ENCODE results near the gene IFT122. TPM values are rescaled to one million over a fixed set of nuclear protein-coding genes. Genes with fewer than 3 reads are reported as not detected.

IFT122 gene
- total RNA-seq, 3 donors from 2014 or later: 43.2 to 60.6 (median 45.8) TPM

- TF ChIP-seq POLR2AphosphoS5 (IDR thresholded peaks at IDR 0.05): no peak
- intact Hi-C loops (cut with DNase I; ENCODE audit: low total_unique reads): no loop called here
Measured at GRCh38 chr3:129445471-129445870, 5.4 kb downstream of the IFT122 start.

GRCh38 chr3:129446926-129447325, 6.9 kb downstream of the IFT122 start:
- H3K27me3 ChIP-seq: no peaks in the 10 kb centered on the region
- no peaks in the 10 kb centered on the region for H3K9me3 ChIP-seq
- intact Hi-C loops (cut with DNase I; ENCODE audit: low total_unique reads): no loop called here

More at GRCh38 chr3:129445471-129445870, 5.4 kb downstream of the IFT122 start:
- Histone ChIP-seq H3K4me3 (no peak overlapping the region), H3K9me3 (no peaks in the 10 kb centered on the region), H3K27ac (no peak overlapping the region), H3K4me1 (peaks cover 0 to 20% of the 10 kb centered on the region in 2 donors), H3K36me3 (no peaks in the 10 kb centered on the region), H3K27me3 (no peaks in the 10 kb centered on the region)
- DNase-seq (ENCODE audit: low spot score in 2 of 2): no peak

GRCh38 chr3:129448186-129448895, 8.3 kb downstream of the IFT122 start:
- Histone ChIP-seq H3K36me3 (no peaks in the 10 kb centered on the region), H3K4me3 (no peak overlapping the region), H3K9me3 (no peaks in the 10 kb centered on the region), H3K27ac (no peak overlapping the region), H3K4me1 (no peaks in the 10 kb centered on the region), H3K27me3 (no peaks in the 10 kb centered on the region)
- intact Hi-C loops (cut with DNase I; ENCODE audit: low total_unique reads): no loop called here
- no peak for TF ChIP-seq POLR2A (IDR thresholded peaks at IDR 0.05)
- no peak for DNase-seq (ENCODE audit: low spot score in 2 of 2)

More at GRCh38 chr3:129446926-129447325, 6.9 kb downstream of the IFT122 start:
- no peak for DNase-seq (ENCODE audit: low spot score in 2 of 2)
- Histone ChIP-seq H3K4me3 (no peak overlapping the region), H3K4me1 (peaks cover 0 to 8% of the 10 kb centered on the region in 2 donors), H3K36me3 (no peaks in the 10 kb centered on the region), H3K27ac (no peak overlapping the region)
- TF ChIP-seq CTCF (IDR thresholded peaks at IDR 0.05) (no peak), POLR2AphosphoS5 (IDR thresholded peaks at IDR 0.05) (no peak), POLR2A (IDR thresholded peaks at IDR 0.05) (no peak)

- TF ChIP-seq POLR2AphosphoS5 (IDR thresholded peaks at IDR 0.05) (no peak), CTCF (IDR thresholded peaks at IDR 0.05) (no peak), POLR2A (IDR thresholded peaks at IDR 0.05) (no peak)
- DNase-seq (ENCODE audit: low spot score in 2 of 2): no peak
- Histone ChIP-seq H3K27ac (no peak overlapping the region), H3K9me3 (no peaks in the 10 kb centered on the region), H3K36me3 (no peaks in the 10 kb centered on the region), H3K4me1 (no peaks in the 10 kb centered on the region), H3K4me3 (no peak overlapping the region), H3K27me3 (no peaks in the 10 kb centered on the region)
- intact Hi-C loops (cut with DNase I; ENCODE audit: low total_unique reads): no loop called here
Measured at GRCh38 chr3:129449279-129450115, 9.5 kb downstream of the IFT122 start.

GRCh38 chr3:129453732-129454131, 13.7 kb downstream of the IFT122 start:
- DNase-seq (ENCODE audit: low spot score in 2 of 2): no peak
- H3K27ac ChIP-seq: no peak overlapping the region
- intact Hi-C loops (cut with DNase I; ENCODE audit: low total_unique reads): no loop called here
- H3K9me3 ChIP-seq: no peaks in the 10 kb centered on the region
- H3K4me1 ChIP-seq: no peaks in the 10 kb centered on the region
- H3K36me3 ChIP-seq: no peaks in the 10 kb centered on the region
- TF ChIP-seq POLR2AphosphoS5 (IDR thresholded peaks at IDR 0.05) (no peak), POLR2A (IDR thresholded peaks at IDR 0.05) (no peak), CTCF (IDR thresholded peaks at IDR 0.05) (no peak)
- H3K4me3 ChIP-seq: no peak overlapping the region
- H3K27me3 ChIP-seq: no peaks in the 10 kb centered on the region

GRCh38 chr3:129460155-129460554, 20.1 kb downstream of the IFT122 start:
- TF ChIP-seq CTCF (IDR thresholded peaks at IDR 0.05) (no peak), POLR2AphosphoS5 (IDR thresholded peaks at IDR 0.05) (no peak), POLR2A (IDR thresholded peaks at IDR 0.05) (no peak)
- DNase-seq (ENCODE audit: low spot score in 2 of 2): no peak
- no peaks in the 10 kb centered on the region for H3K27me3 ChIP-seq
- no peak overlapping the region for H3K4me3 ChIP-seq
- H3K36me3 ChIP-seq: no peaks in the 10 kb centered on the region
- intact Hi-C loops (cut with DNase I; ENCODE audit: low total_unique reads): no loop called here
- no peaks in the 10 kb centered on the region for H3K9me3 ChIP-seq
- H3K4me1 ChIP-seq: no peaks in the 10 kb centered on the region
- no peak overlapping the region for H3K27ac ChIP-seq
